Fibroblast of lung (primary cell): ENCODE measurements around the gene HDAC10. TPM values are rescaled to one million over a fixed set of nuclear protein-coding genes. Genes with fewer than 3 reads are reported as not detected.

Experiments
- DNase-seq, 2 donors: peaks; one replicate each; pipeline versions ENCODE4 v3.0.0 to v3.0.0-alpha.2; 2010; ENCODE audit warnings: low read depth in 2 of 2
- H2AFZ ChIP-seq: 2 replicates; pipeline ENCODE4 v1.5.1; 2012; ENCODE audit warnings: low read length, control low read depth, inconsistent platforms
- H3K27ac ChIP-seq: 2 replicates; pipeline ENCODE4 v1.5.1; 2011; ENCODE audit warnings: low read length, control low read depth; ENCODE audit not compliant: insufficient read depth
- H3K27me3 ChIP-seq: 2 replicates; pipeline ENCODE4 v1.5.1; 2011; ENCODE audit warnings: mild to moderate bottlenecking, low read length; ENCODE audit not compliant: control insufficient read depth, insufficient read depth
- H3K36me3 ChIP-seq: 2 replicates; pipeline ENCODE4 v1.5.1; 2011; ENCODE audit warnings: low read length; ENCODE audit not compliant: control insufficient read depth, insufficient read depth
- H3K4me1 ChIP-seq: 2 replicates; pipeline ENCODE4 v1.5.1; 2011; ENCODE audit warnings: low read length; ENCODE audit not compliant: control insufficient read depth, insufficient read depth; ENCODE audit errors: extremely low read depth
- H3K4me2 ChIP-seq: 2 replicates; pipeline ENCODE4 v1.5.1; 2011; ENCODE audit warnings: low read length, control low read depth; ENCODE audit not compliant: insufficient read depth; ENCODE audit errors: extremely low read depth
- H3K4me3 ChIP-seq, 4 experiments: fragments of 200-600 bp in 1 of 4; sonication (generic) in 1 of 4; replicated peaks in 1 of 4; 2 replicates each; pipeline ENCODE4 v1.5.1; 2011 to 2016; ENCODE audit warnings: low read length in 4 of 4, low read depth in 3 of 4, mild to moderate bottlenecking in 3 of 4, control low read depth in 2 of 4, inconsistent platforms in 1 of 4, mixed read lengths in 1 of 4; ENCODE audit not compliant: insufficient read depth in 1 of 4; ENCODE audit errors: control extremely low read depth in 1 of 4
- H3K79me2 ChIP-seq: 2 replicates; pipeline ENCODE4 v1.5.1; 2012; ENCODE audit warnings: mild to moderate bottlenecking, low read length, inconsistent platforms; ENCODE audit not compliant: control insufficient read depth, insufficient read depth
- H3K9ac ChIP-seq: 2 replicates; pipeline ENCODE4 v1.5.1; 2011; ENCODE audit warnings: mild to moderate bottlenecking, low read length, control low read depth; ENCODE audit not compliant: insufficient read depth
- H3K9me3 ChIP-seq: 2 replicates; pipeline ENCODE4 v1.5.1; 2012; ENCODE audit warnings: low read depth, low read length; ENCODE audit not compliant: control insufficient read depth, insufficient read depth
- H4K20me1 ChIP-seq: 2 replicates; pipeline ENCODE4 v1.5.1; 2011; ENCODE audit warnings: low read length; ENCODE audit not compliant: control insufficient read depth, insufficient read depth; ENCODE audit errors: extremely low read depth
- CTCF ChIP-seq, 2 donors: IDR thresholded peaks in 1 of 2; conservative IDR thresholded peaks in 1 of 2; 1 replicate in 1 of 2; 2 replicates in 1 of 2; pipeline ENCODE4 v1.5.1; 2011 to 2012; ENCODE audit warnings: low read length in 2 of 2, control low read depth in 1 of 2, inconsistent platforms in 1 of 2, low read depth in 1 of 2, mild to moderate bottlenecking in 1 of 2
- EZH2 ChIP-seq: IDR thresholded peaks from 2 replicates; pipeline ENCODE4 v1.5.1; 2012; ENCODE audit warnings: low read length, control low read depth, mild to moderate bottlenecking; ENCODE audit errors: missing control alignments
- polyA plus RNA-seq, 2 donors: library from polyadenylated mRNA; depleted of rRNA in 1 of 2; stranded (reverse) in 1 of 2; unstranded in 1 of 2; fragments of >200 nt; gene quantifications; 2 replicates each; pipeline ENCODE4 v1.2.1, GENCODE V29; 2011 to 2012; ENCODE audit warnings: missing spikeins in 1 of 2
- total RNA-seq: library from RNA; depleted of rRNA; stranded (reverse); fragments of >200 nt; gene quantifications from 2 replicates; pipeline ENCODE4 v1.2.1, GENCODE V29; 2014

The HDAC10 gene
- total and polyA plus RNA-seq, 2 donors (not counting 1 experiment from before 2014, with no cell fraction given): 5.1 to 27.6 TPM

DNA sequence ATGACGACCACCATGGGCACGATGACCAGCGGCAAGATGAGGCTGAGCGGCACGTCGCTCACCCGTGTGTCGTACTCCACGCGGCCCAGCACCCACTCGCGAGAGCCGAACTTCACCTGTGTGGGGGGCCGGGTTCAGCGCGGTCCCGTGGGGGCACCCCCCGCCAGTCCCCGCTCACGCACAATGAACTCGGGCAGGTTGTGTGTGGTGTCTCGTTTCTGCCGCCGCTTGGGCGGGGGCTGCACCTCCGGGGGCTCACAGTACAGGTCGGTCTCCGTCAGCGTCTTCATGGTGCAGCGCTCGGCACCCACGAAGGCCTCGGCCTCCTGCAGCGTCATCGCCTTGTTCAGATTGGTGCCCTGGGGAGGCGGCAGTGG, 30.3 kb upstream of the HDAC10 start:
- Histone ChIP-seq H4K20me1 (no peaks in the 10 kb centered on the region), H3K36me3 (peaks cover 76% of the 10 kb centered on the region), H2AFZ (no peak overlapping the region), H3K9ac (no peak overlapping the region), H3K27ac (no peak overlapping the region), H3K4me3 (no peak overlapping the region), H3K27me3 (no peaks in the 10 kb centered on the region), H3K79me2 (peaks cover 6% of the 10 kb centered on the region), H3K4me2 (no peak overlapping the region), H3K9me3 (no peaks in the 10 kb centered on the region), H3K4me1 (peaks cover 5% of the 10 kb centered on the region)
- no peak for DNase-seq
- TF ChIP-seq CTCF (conservative IDR thresholded peaks at IDR 0.05 in 1 of 2, IDR thresholded peaks at IDR 0.05 in 1 of 2; ENCODE audit: low read depth in 1 of 2, low read length in 2 of 2) (no peak), EZH2 (no peak)

DNA sequence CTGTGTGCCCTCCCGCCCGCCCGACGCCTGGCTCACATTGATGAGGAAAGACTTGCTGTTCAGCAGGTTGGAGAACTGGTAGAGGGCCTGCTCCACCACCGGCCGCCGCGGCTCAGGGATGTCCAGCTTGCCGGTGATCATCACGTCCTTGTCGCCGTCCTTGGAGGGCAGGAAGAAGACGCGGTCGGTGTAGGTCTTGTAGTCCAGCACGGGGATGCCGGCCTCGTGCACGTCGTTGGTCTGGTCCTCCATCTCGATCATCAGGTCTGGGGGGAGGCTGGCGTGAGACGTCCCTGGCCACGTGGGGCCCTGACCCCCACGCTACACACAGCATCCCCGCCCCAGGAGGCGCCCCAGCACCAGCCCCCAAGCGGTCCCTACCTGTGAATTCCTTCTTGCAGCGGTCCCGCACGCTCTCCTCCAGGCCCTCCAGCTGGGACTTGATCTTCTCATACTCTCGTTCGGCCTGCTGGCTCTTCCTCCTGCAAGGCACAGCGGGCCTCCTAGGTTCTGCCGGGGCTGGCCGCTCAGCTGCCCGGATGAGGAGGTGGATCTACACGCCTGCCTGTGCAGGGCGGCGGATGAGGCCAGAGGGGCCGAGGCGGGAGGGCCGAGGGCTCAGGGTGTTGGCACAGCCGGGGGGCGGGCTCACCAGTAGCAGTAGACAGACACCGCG, 29.8 kb upstream of the HDAC10 start:
- no peaks in the 10 kb centered on the region for H3K9me3 ChIP-seq
- H3K4me2 ChIP-seq: no peak overlapping the region
- no peak overlapping the region for H3K9ac ChIP-seq
- no peak overlapping the region for H2AFZ ChIP-seq
- H3K4me1 ChIP-seq: peaks cover 5% of the 10 kb centered on the region
- H3K27ac ChIP-seq: no peak overlapping the region
- no peak for TF ChIP-seq EZH2
- TF ChIP-seq CTCF (conservative IDR thresholded peaks at IDR 0.05 in 1 of 2, IDR thresholded peaks at IDR 0.05 in 1 of 2; ENCODE audit: low read depth in 1 of 2, low read length in 2 of 2): no peak
- peaks cover 4% of the 10 kb centered on the region for H3K79me2 ChIP-seq
- no peak overlapping the region for H3K4me3 ChIP-seq
- no peaks in the 10 kb centered on the region for H4K20me1 ChIP-seq
- no peak for DNase-seq
- peaks cover 74% of the 10 kb centered on the region for H3K36me3 ChIP-seq
- H3K27me3 ChIP-seq: no peaks in the 10 kb centered on the region

- H3K27me3 ChIP-seq: no peaks in the 10 kb centered on the region
- TF ChIP-seq EZH2: no peak
- no peak for TF ChIP-seq CTCF (conservative IDR thresholded peaks at IDR 0.05 in 1 of 2, IDR thresholded peaks at IDR 0.05 in 1 of 2; ENCODE audit: low read depth in 1 of 2, low read length in 2 of 2)
These were observed 29.1 kb upstream of the HDAC10 start for GRCh38 chr22:50280022-50280707.

More at GRCh38 chr22:50280022-50280707, 29.1 kb upstream of the HDAC10 start:
- Histone ChIP-seq H3K9me3 (no peaks in the 10 kb centered on the region), H4K20me1 (no peaks in the 10 kb centered on the region), H3K4me2 (no peak overlapping the region), H3K36me3 (peaks cover 78% of the 10 kb centered on the region), H3K27ac (no peak overlapping the region), H3K4me3 (no peak overlapping the region), H2AFZ (no peak overlapping the region), H3K79me2 (peaks cover 1% of the 10 kb centered on the region), H3K9ac (no peak overlapping the region), H3K4me1 (peaks cover 5% of the 10 kb centered on the region)
- no peak for DNase-seq
